RPMI7951 (cell line): ENCODE measurements around the gene PPP2R5D. TPM values are rescaled to one million over a fixed set of nuclear protein-coding genes. Genes with fewer than 3 reads are reported as not detected.
"Not testable (repeated sequence)": the region's sequence is repeated elsewhere in the genome, so short reads cannot be mapped to it uniquely, and the experiment has no call there.

Experiments used
- DNase-seq: peaks from one replicate; pipeline ENCODE4 v3.0.0-alpha.2; 2012; ENCODE audit warnings: low read depth
- total RNA-seq: library from RNA; depleted of rRNA; stranded (reverse); fragments of >200 nt; shearing (Covaris generic); gene quantifications from 2 replicates; pipeline ENCODE4 v1.2.3, GENCODE V29; 2014; rRNA removed

PPP2R5D gene
- 81.0 and 98.6 TPM in 2 replicates for total RNA-seq

GRCh38 chr6:42984001-42984923 lies at the start of gene PPP2R5D:
TSS of gene PPP2R5D (plus strand) at chr6:42984570. CDS start at chr6:42984678, 108 bp downstream.
- DNase-seq: peak; percentile 99

GRCh38 chr6:42935322-42935721 lies 49.0 kb upstream of the PPP2R5D start:
- DNase-seq: no peak

- DNase-seq: no peak
Observed at GRCh38 chr6:42936398-42936797, 48.0 kb upstream of the PPP2R5D start.

GRCh38 chr6:42937548-42938427 lies 46.6 kb upstream of the PPP2R5D start:
- DNase-seq: no peak

GRCh38 chr6:42938428-42938796 lies 46.0 kb upstream of the PPP2R5D start:
- no peak for DNase-seq

- no peak for DNase-seq
Observed at GRCh38 chr6:42938987-42939809, 45.2 kb upstream of the PPP2R5D start.

- DNase-seq: no peak
Observed at GRCh38 chr6:42939810-42940167, 44.6 kb upstream of the PPP2R5D start.

GRCh38 chr6:42940493-42941045 lies 43.8 kb upstream of the PPP2R5D start:
- no peak for DNase-seq

GRCh38 chr6:42941356-42941755 lies 43.0 kb upstream of the PPP2R5D start:
- not testable (repeated sequence) for DNase-seq

GRCh38 chr6:42942444-42942843 lies 41.9 kb upstream of the PPP2R5D start:
- no peak for DNase-seq

GRCh38 chr6:42947950-42948349 lies 36.4 kb upstream of the PPP2R5D start:
- no peak for DNase-seq

- no peak for DNase-seq
Observed at GRCh38 chr6:42952389-42952788, 32.0 kb upstream of the PPP2R5D start.

- DNase-seq: not testable (repeated sequence)
Observed at GRCh38 chr6:42954405-42954804, 30.0 kb upstream of the PPP2R5D start.

GRCh38 chr6:42958125-42958524 lies 26.2 kb upstream of the PPP2R5D start:
- no peak for DNase-seq

- DNase-seq: no peak
Observed at GRCh38 chr6:42959917-42960242, 24.5 kb upstream of the PPP2R5D start.

- no peak for DNase-seq
Observed at GRCh38 chr6:42960243-42961019, 23.9 kb upstream of the PPP2R5D start, which contains the start of gene GNMT. TSS of gene GNMT (plus strand) at chr6:42960754. CDS start at chr6:42960768, 14 bp downstream.

GRCh38 chr6:42961020-42961470 lies 23.3 kb upstream of the PPP2R5D start:
- no peak for DNase-seq

- no peak for DNase-seq
Observed at GRCh38 chr6:42962096-42962495, 22.3 kb upstream of the PPP2R5D start.

- no peak for DNase-seq
Observed at GRCh38 chr6:42962502-42963178, 21.7 kb upstream of the PPP2R5D start.
